Osteoblast (primary cell): Measurements from ENCODE around the gene LRP1. TPM values are rescaled to one million over a fixed set of nuclear protein-coding genes. Genes with fewer than 3 reads are reported as not detected.

Source experiments
- DNase-seq: peaks from one replicate; pipeline ENCODE4 v3.0.0; 2011; ENCODE audit warnings: low spot score, mixed read lengths; ENCODE audit not compliant: insufficient read length; ENCODE audit errors: missing footprints
- H2AFZ ChIP-seq: 2 replicates; pipeline ENCODE4 v1.6.0; 2011; ENCODE audit warnings: mild to moderate bottlenecking, low read length
- H3K27ac ChIP-seq: 2 replicates; pipeline ENCODE4 v1.5.1; 2011; ENCODE audit warnings: mild to moderate bottlenecking, low read depth, low read length, moderate library complexity
- H3K27me3 ChIP-seq: 2 replicates; pipeline ENCODE4 v1.6.0; 2012; ENCODE audit warnings: mild to moderate bottlenecking, control low read depth, inconsistent platforms, low read length, moderate library complexity; ENCODE audit not compliant: insufficient read depth
- H3K36me3 ChIP-seq: 2 replicates; pipeline ENCODE4 v1.5.1; 2011; ENCODE audit warnings: mild to moderate bottlenecking, low read length, control low read depth, moderate library complexity; ENCODE audit not compliant: insufficient read depth
- H3K4me1 ChIP-seq: 2 replicates; pipeline ENCODE4 v1.5.1; 2011; ENCODE audit warnings: mild to moderate bottlenecking, low read length, control low read depth, moderate library complexity; ENCODE audit not compliant: insufficient read depth
- H3K4me2 ChIP-seq: 2 replicates; pipeline ENCODE4 v1.6.0; 2011; ENCODE audit warnings: mild to moderate bottlenecking, low read length; ENCODE audit not compliant: insufficient read depth
- H3K4me3 ChIP-seq: fragments of 200-600 bp; sonication (generic); 3 replicates; pipeline ENCODE4 v1.5.1; 2012; ENCODE audit warnings: mild to moderate bottlenecking, low read length, inconsistent platforms; ENCODE audit not compliant: insufficient read depth
- H3K79me2 ChIP-seq: 2 replicates; pipeline ENCODE4 v1.6.0; 2012; ENCODE audit warnings: mild to moderate bottlenecking, low read length, control low read depth, inconsistent platforms; ENCODE audit not compliant: insufficient read depth
- H3K9me3 ChIP-seq: 2 replicates; pipeline ENCODE4 v1.5.1; 2011; ENCODE audit warnings: low read depth, low read length, control low read depth
- H4K20me1 ChIP-seq: 2 replicates; pipeline ENCODE4 v1.6.0; 2012; ENCODE audit warnings: mild to moderate bottlenecking, low read length, control low read depth; ENCODE audit not compliant: insufficient read depth
- total RNA-seq: library from RNA; depleted of rRNA; stranded (reverse); fragments of >200 nt; gene quantifications from 2 replicates; pipeline ENCODE4 v1.2.3, GENCODE V29; 2012
- TF ChIP-seq, protein P1 (sequence below): IDR thresholded peaks from 2 replicates; pipeline ENCODE4 v1.5.1; 2011; ENCODE audit warnings: mild to moderate bottlenecking, low read depth, low read length, moderate library complexity; ENCODE audit errors: extremely low read depth

Gene LRP1
- total RNA-seq, 1 donor: 744 TPM

GRCh38 chr12:57087691-57088353, 40.5 kb upstream of the LRP1 start:
- H3K27ac ChIP-seq: peak overlapping the region; percentile 99
- peak overlapping the region; percentile 86 for H3K4me3 ChIP-seq
- peak overlapping the region; percentile 56 for H2AFZ ChIP-seq
- TF ChIP-seq, protein P1, sequence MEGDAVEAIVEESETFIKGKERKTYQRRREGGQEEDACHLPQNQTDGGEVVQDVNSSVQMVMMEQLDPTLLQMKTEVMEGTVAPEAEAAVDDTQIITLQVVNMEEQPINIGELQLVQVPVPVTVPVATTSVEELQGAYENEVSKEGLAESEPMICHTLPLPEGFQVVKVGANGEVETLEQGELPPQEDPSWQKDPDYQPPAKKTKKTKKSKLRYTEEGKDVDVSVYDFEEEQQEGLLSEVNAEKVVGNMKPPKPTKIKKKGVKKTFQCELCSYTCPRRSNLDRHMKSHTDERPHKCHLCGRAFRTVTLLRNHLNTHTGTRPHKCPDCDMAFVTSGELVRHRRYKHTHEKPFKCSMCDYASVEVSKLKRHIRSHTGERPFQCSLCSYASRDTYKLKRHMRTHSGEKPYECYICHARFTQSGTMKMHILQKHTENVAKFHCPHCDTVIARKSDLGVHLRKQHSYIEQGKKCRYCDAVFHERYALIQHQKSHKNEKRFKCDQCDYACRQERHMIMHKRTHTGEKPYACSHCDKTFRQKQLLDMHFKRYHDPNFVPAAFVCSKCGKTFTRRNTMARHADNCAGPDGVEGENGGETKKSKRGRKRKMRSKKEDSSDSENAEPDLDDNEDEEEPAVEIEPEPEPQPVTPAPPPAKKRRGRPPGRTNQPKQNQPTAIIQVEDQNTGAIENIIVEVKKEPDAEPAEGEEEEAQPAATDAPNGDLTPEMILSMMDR: no peak
- peaks cover 25% of the 10 kb centered on the region for H3K36me3 ChIP-seq
- no peaks in the 10 kb centered on the region for H3K27me3 ChIP-seq
- peak overlapping the region; percentile 94 for H3K4me2 ChIP-seq
- peaks cover 44% of the 10 kb centered on the region for H3K4me1 ChIP-seq
- H3K9me3 ChIP-seq: no peaks in the 10 kb centered on the region
- DNase-seq: peak; percentile 94
- H3K79me2 ChIP-seq: peaks cover 33% of the 10 kb centered on the region
- peaks cover 32% of the 10 kb centered on the region for H4K20me1 ChIP-seq

DNA sequence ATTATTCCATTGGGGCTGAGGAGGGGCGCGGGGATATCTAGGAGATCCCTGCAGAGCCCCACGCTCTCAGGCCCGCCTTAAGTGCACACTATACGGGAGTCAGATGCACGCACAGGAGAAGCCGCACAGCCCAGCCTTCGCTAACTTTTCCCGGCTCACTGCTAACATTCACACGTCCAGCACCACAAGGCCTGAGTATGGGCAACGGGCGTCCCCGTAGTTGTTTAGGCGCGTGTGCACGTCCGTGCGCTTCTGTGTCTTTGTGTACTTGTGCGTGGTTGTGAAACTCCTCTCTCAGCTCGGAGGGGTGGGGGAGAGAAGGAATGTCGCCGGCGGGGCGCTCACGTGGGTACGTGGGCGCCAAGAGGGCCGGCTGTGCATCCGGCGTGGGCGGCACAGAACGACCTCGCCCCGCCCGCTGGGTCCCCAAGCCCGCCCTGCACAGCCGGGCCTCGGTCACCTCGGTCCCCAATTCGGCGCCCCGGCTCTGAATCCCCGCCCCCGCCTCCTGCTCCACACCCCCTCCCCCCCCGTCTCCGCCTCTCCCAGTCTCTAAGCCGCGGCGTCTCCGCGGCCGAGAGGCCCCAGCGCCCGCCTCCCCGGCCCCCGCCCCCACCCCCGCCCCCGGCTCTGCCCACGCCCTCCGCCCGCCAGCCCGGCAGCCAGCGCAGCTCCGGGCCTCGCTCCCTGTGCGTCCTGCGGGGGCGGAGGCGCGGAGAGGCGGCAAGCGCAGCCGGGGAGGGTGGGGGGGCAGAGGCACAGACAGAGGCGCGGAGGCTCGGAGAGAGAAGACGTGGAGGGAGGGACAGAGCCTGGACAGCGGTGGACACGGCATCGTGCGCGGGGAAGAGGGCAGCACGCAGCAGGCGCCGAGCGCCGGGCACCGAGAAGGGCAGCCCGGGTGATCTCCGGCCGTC, 39.7 kb upstream of the LRP1 start, which contains the start of gene NAB2:
Gene NAB2 (plus strand): TSS at position 761 of the 917 bp plus-strand sequence. CDS start 158 bp downstream, outside the sequence.
- Histone ChIP-seq H4K20me1 (peaks cover 37% of the 10 kb centered on the region), H3K36me3 (peaks cover 31% of the 10 kb centered on the region), H3K4me1 (peaks cover 51% of the 10 kb centered on the region), H3K4me3 (peak within 1 kb of the TSS; percentile 97), H3K9me3 (no peaks in the 10 kb centered on the region), H3K27ac (peak within 1 kb of the TSS; percentile 99), H3K4me2 (peak within 1 kb of the TSS; percentile 99), H2AFZ (peak within 1 kb of the TSS; percentile 56), H3K27me3 (no peaks in the 10 kb centered on the region), H3K79me2 (peaks cover 40% of the 10 kb centered on the region)
- peak; percentile 98 for DNase-seq
- TF ChIP-seq, protein P1: no peak

GRCh38 chr12:57089271-57090245, 38.7 kb upstream of the LRP1 start:
- peak overlapping the region; percentile 81 for H3K27ac ChIP-seq
- no peaks in the 10 kb centered on the region for H3K27me3 ChIP-seq
- TF ChIP-seq, protein P1: no peak
- DNase-seq: peak; percentile 92
- no peak overlapping the region for H2AFZ ChIP-seq
- H3K4me1 ChIP-seq: peaks cover 59% of the 10 kb centered on the region
- H4K20me1 ChIP-seq: peaks cover 41% of the 10 kb centered on the region
- H3K4me2 ChIP-seq: peak overlapping the region; percentile 99
- H3K79me2 ChIP-seq: peaks cover 42% of the 10 kb centered on the region
- no peaks in the 10 kb centered on the region for H3K9me3 ChIP-seq
- peak overlapping the region; percentile 97 for H3K4me3 ChIP-seq
- H3K36me3 ChIP-seq: peaks cover 36% of the 10 kb centered on the region
